Measurements from ENCODE around the gene CARD19. TPM values are rescaled to one million over a fixed set of nuclear protein-coding genes. Genes with fewer than 3 reads are reported as not detected.

CARD19 gene
- total and polyA plus RNA-seq, 4 donors, result 47.7 to 92.3 (median 65.3) TPM

DNA sequence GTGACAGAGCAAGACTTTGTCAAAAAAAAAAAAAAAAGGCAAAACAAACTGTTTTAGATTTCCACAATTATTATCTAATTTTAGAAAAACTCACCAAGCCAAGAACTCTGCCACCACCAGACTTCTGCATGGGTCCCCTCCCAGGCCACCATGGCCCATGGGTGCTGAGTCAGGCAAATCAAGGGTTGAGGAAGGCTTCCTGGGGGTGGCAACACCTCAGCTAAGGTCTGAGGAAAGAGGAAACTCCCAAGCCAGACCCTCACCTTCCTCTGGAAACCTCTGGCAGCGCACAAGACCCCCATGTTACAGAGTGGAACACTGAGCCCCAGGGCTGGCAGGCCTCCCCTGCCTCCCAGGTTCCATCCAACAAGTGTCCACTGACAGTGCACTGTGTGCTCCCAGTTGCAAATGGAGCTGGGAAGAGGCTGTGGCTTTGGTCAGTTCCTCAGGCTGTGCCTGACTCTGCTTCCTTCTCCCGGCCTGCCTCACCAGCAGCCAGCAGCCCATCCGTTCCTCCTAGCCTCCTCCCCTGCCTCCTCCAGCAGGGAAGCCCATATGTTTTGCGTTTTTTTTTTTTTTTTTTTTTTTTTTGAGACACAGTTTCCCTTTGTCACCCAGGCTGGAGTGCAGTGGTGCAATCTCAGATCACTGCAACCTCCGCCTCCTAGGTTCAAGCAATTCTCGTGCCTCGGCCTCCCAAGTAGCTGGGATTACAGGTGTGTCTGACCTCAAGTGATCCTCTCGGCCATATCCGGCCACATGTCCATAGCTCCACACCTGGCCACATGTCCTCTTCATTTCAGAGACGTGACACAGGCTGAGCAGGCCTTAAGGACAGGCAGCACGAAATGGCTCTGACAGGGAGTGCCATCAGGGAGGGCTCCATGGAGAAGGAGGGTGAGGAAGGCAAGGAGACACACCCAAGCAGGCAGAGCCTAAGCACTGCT lies 41.0 kb upstream of the CARD19 start:
- WGBS, 2 donors, result 83 to 89% methylated on average over 11 of the region's 11 CpGs
- Histone ChIP-seq H3K9me3 (ENCODE audit: control insufficient read depth, low read length) (no peaks in the 10 kb centered on the region), H3K4me3 (ENCODE audit: low read length in 2 of 2) (no peak overlapping the region), H3K36me3 (ENCODE audit: control insufficient read depth in 1 of 2, insufficient read depth in 2 of 2, low read length in 1 of 2) (no peaks in the 10 kb centered on the region), H3K27ac (ENCODE audit: low read depth in 1 of 2, low read length in 2 of 2) (peak overlapping the region in 1 of 2 donors; percentile 83), H3K4me1 (ENCODE audit: control insufficient read depth in 1 of 2, insufficient read depth in 2 of 2, low read length in 2 of 2) (peaks cover 0 to 5% of the 10 kb centered on the region in 2 donors), H3K27me3 (ENCODE audit: control insufficient read depth in 1 of 2, insufficient read depth in 2 of 2, low read length in 1 of 2) (no peaks in the 10 kb centered on the region)
- ATAC-seq (ENCODE audit: low FRiP score), result no peak
- DNase-seq, result no peak
- intact Hi-C loops (cut with DNase I), result loop anchor here (5.0 to 10.0 kb wide), 3 partner anchors 42 to 180 kb away; partner anchors contain the start of genes CARD19 (in 1 of the 2) and ZNF484 (in 1 of the 2)

DNA sequence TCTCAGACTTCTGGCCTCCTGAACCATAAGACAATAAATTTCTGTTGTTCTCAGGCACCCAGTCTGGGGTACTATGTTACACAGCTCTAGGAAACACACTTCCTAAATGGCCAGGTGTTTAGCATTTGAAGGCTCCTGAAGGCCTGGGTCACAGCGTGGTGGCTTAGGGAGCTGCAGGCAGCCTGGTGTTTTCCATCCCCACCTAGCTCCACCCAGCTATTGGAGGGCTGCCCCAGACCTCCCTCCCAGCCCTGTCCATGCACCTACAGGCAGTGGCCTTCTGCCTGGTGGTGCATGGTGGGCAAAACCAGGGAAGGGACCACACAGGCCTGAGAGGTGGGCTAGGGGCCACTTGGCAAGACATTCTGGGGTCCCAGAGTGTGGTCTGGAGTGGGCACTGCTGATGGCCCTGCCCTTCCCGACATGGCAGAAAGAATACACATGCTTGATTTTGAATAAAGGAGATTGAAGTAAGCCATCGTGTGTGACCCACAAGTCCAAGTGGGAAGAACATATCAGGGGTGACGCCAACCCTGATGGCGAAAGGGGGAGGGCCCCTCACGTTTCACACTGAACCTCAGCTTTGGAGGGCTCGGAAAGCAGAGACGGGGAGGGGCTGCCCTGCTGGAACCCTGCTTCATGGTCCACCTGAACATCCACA lies 38.8 kb upstream of the CARD19 start:
- DNase-seq (no peak), ATAC-seq (ENCODE audit: low FRiP score) (no peak)
- intact Hi-C loops (cut with DNase I), result loop anchor here in 1 of 2 donors (10.0 kb wide), 1 partner anchor 182 kb away; the partner anchor contains the start of gene ZNF484
- Histone ChIP-seq H3K9me3 (ENCODE audit: control insufficient read depth, low read length) (no peaks in the 10 kb centered on the region), H3K27ac (ENCODE audit: low read depth in 1 of 2, low read length in 2 of 2) (no peak overlapping the region), H3K27me3 (ENCODE audit: control insufficient read depth in 1 of 2, insufficient read depth in 2 of 2, low read length in 1 of 2) (no peaks in the 10 kb centered on the region), H3K4me3 (ENCODE audit: low read length in 2 of 2) (no peak overlapping the region), H3K36me3 (ENCODE audit: control insufficient read depth in 1 of 2, insufficient read depth in 2 of 2, low read length in 1 of 2) (no peaks in the 10 kb centered on the region), H3K4me1 (ENCODE audit: control insufficient read depth in 1 of 2, insufficient read depth in 2 of 2, low read length in 2 of 2) (peaks cover 0 to 3% of the 10 kb centered on the region in 2 donors)
- 79 to 90% methylated on average over 8 of the region's 8 CpGs for WGBS, 2 donors

DNA sequence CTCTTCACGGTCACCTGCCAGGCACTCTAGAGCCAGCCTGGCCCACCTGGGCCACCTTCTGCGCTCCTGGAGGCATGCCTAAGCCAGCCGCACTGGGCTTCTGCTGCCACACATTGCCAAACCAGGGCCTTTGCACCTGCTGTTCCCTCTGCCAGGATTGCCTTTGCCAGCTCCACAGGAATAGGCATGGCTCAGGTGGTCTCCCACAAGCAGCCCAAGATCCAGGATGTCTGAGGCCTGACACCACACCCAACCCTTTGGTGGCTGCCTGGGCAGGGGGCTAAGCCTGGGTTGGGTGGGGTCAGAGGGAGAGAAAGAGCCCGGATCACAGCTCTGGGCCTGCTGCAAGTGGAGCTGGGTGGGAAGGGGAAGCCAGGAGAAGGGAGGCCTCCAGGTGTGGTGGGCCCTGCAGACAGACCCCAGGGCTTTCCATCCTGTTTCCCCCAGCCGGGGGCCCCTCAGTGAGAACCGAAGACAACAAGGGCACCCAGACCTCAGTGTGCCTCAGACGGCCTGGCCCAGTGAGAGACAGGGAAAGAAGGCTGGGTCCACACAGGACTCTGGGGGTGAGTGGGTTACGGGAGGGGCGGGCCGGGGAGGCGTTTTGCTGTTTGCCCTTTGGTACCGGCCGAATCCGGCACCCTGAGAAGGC lies 38.2 kb upstream of the CARD19 start:
- H3K36me3 ChIP-seq (ENCODE audit: control insufficient read depth in 1 of 2, insufficient read depth in 2 of 2, low read length in 1 of 2), result no peaks in the 10 kb centered on the region
- no peaks in the 10 kb centered on the region for H3K9me3 ChIP-seq (ENCODE audit: control insufficient read depth, low read length)
- H3K27ac ChIP-seq (ENCODE audit: low read depth in 1 of 2, low read length in 2 of 2), result peak overlapping the region in 1 of 2 donors; percentile 46
- ATAC-seq (ENCODE audit: low FRiP score) (peak; percentile 6), DNase-seq (no peak)
- no peaks in the 10 kb centered on the region for H3K4me1 ChIP-seq (ENCODE audit: control insufficient read depth in 1 of 2, insufficient read depth in 2 of 2, low read length in 2 of 2)
- intact Hi-C loops (cut with DNase I), result loop anchor here in 1 of 2 donors (10.0 kb wide), 1 partner anchor 183 kb away; the partner anchor contains the start of gene ZNF484
- WGBS, 2 donors, result 53 to 57% methylated on average over 12 to 14 of the region's 14 CpGs
- H3K27me3 ChIP-seq (ENCODE audit: control insufficient read depth in 1 of 2, insufficient read depth in 2 of 2, low read length in 1 of 2), result no peaks in the 10 kb centered on the region
- H3K4me3 ChIP-seq (ENCODE audit: low read length in 2 of 2), result no peak overlapping the region

DNA sequence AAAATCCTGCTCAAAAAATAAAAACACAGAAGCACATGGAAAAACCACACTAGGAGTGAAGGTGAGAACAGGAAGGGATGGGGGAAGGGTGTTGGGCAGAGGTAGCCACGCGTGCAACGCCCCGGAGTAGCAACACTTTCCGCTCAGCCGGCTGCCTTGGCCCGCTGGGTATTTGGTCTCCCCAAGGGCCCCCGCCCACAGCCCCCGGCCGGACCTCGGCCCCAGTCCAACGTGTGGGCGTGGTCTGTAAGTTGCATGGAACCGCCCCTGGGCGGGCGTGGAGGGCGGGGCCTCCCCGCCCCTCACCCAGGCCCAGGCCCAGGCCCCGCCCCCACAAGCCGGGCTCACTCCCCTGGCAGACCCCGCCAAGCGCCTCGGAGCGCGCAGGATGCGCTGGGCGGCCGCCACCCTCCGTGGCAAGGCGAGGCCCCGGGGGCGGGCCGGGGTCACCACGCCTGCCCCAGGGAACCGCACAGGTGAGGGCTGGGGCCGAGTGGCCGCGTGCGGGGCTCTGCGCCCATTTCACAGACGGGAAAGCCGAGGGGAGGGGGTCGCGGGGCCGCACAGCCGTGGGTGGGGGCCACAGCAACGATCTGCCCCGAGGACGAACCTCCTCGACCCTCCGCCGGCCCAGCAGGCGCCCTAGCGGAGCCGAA lies 37.5 kb upstream of the CARD19 start, which contains the start of gene SUSD3:
TSS of gene SUSD3 (plus strand) at position 347 of the 656 bp plus-strand sequence. CDS start at position 389, 42 bp downstream.
- ATAC-seq (ENCODE audit: low FRiP score) (peak; percentile 78), DNase-seq (peak; percentile 80 to 92)
- no peaks in the 10 kb centered on the region for H3K36me3 ChIP-seq (ENCODE audit: control insufficient read depth in 1 of 2, insufficient read depth in 2 of 2, low read length in 1 of 2)
- no peaks in the 10 kb centered on the region for H3K27me3 ChIP-seq (ENCODE audit: control insufficient read depth in 1 of 2, insufficient read depth in 2 of 2, low read length in 1 of 2)
- H3K4me3 ChIP-seq (ENCODE audit: low read length in 2 of 2), result peak within 1 kb of the TSS; percentile 45 to 51
- no peaks in the 10 kb centered on the region for H3K4me1 ChIP-seq (ENCODE audit: control insufficient read depth in 1 of 2, insufficient read depth in 2 of 2, low read length in 2 of 2)
- WGBS, 2 donors, result 3% methylated on average over 39 to 55 of the region's 55 CpGs
- intact Hi-C loops (cut with DNase I), result loop anchor here in 1 of 2 donors (10.0 kb wide), 1 partner anchor 184 kb away; the partner anchor contains the start of gene ZNF484
- peak within 1 kb of the TSS in 1 of 2 donors; percentile 46 for H3K27ac ChIP-seq (ENCODE audit: low read depth in 1 of 2, low read length in 2 of 2)
- H3K9me3 ChIP-seq (ENCODE audit: control insufficient read depth, low read length), result no peaks in the 10 kb centered on the region

DNA sequence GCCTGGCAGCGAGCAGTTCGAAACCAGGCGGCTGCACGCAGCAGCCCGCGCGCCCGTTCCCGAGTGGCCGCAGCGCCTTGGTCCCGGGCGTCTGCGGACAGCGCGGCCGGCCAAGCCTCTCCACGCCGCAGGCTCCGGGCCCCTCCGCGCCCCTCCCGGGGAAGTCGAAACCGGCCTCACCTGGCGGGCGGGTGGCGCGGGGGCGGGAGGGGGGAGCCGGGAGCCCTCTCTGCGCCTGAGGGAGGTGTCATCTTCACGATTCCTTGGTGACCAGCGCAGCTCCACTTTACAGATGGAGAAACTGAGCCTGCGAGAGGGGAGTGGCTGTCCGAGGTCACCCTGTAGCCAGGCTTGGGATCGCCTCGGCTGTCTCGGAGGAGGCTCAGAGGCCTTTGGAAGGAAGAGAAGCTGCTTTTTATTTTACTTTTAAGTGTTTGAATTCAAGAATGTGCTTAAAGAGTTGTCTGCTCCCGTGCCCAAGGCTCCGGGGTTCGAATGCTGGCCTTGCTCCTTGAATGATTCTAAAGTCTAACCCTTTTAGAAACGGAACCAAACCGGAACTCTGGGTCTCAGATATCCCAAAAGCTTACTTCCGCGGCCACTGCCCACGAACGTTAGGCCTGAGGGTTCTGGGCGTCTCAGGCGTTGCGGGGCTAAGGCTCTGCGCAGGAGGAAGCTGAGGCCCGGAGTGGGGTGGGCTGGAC lies 36.9 kb upstream of the CARD19 start:
- H3K4me1 ChIP-seq (ENCODE audit: control insufficient read depth in 1 of 2, insufficient read depth in 2 of 2, low read length in 2 of 2), result no peaks in the 10 kb centered on the region

DNA sequence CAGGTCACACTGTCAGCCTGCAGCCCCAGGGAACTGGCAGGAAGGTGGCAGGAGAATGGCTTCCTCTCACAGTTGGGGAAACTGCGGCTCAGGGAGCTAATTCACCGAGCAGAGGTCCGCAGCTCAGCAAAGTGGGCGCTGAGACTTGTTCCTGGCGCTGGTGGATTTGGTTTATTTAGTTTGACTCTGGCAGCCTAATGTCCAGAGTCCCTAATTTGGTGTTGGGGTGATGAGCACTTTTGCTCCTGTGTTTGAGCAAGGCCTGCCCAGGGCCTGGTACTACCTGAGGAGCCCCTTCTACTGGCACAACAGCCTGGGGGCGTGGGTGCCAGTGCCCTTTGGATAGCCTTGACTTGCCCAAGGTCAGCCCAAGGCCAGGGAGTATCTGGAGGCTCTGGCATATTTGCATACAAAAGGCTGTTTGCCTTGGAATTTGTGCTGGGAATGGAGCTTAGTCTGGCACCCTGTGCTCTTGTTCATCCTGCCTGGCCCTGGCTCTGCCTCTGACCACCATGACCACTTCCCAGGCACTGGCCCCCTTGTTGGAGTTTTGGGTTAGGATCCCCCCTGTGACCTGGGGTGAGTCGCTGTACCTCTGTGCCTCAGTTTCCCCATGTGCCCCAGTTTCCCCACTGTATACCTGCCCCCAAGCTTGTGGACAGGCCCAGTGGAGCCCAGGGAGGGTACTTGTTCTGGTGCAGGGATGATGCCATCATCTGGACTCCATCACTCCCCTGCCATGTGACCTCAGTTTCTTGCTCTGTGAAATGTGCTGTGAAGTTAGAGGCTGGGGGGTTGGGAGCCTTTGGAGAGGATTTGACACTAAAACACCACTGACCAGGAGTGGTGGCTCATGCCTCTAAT lies 36.1 kb upstream of the CARD19 start:
- Histone ChIP-seq H3K27ac (ENCODE audit: low read depth in 1 of 2, low read length in 2 of 2) (peak overlapping the region in 1 of 2 donors; percentile 7), H3K4me1 (ENCODE audit: control insufficient read depth in 1 of 2, insufficient read depth in 2 of 2, low read length in 2 of 2) (no peaks in the 10 kb centered on the region), H3K27me3 (ENCODE audit: control insufficient read depth in 1 of 2, insufficient read depth in 2 of 2, low read length in 1 of 2) (no peaks in the 10 kb centered on the region), H3K9me3 (ENCODE audit: control insufficient read depth, low read length) (no peaks in the 10 kb centered on the region), H3K4me3 (ENCODE audit: low read length in 2 of 2) (no peak overlapping the region), H3K36me3 (ENCODE audit: control insufficient read depth in 1 of 2, insufficient read depth in 2 of 2, low read length in 1 of 2) (no peaks in the 10 kb centered on the region)
- 69 to 71% methylated on average over 7 of the region's 7 CpGs for WGBS, 2 donors
- intact Hi-C loops (cut with DNase I), result loop anchor here in 1 of 2 donors (10.0 kb wide), 1 partner anchor 185 kb away; the partner anchor contains the start of gene ZNF484
- no peak for ATAC-seq (ENCODE audit: low FRiP score)
- DNase-seq, result no peak

More for the DNA sequence above, 36.9 kb upstream of the CARD19 start:
- no peaks in the 10 kb centered on the region for H3K9me3 ChIP-seq (ENCODE audit: control insufficient read depth, low read length)
- DNase-seq (no peak), ATAC-seq (ENCODE audit: low FRiP score) (no peak)
- no peaks in the 10 kb centered on the region for H3K36me3 ChIP-seq (ENCODE audit: control insufficient read depth in 1 of 2, insufficient read depth in 2 of 2, low read length in 1 of 2)
- H3K27ac ChIP-seq (ENCODE audit: low read depth in 1 of 2, low read length in 2 of 2), result no peak overlapping the region
- 47 to 59% methylated on average over 38 to 53 of the region's 53 CpGs for WGBS, 2 donors
- peak overlapping the region; percentile 45 to 51 for H3K4me3 ChIP-seq (ENCODE audit: low read length in 2 of 2)
- no peaks in the 10 kb centered on the region for H3K27me3 ChIP-seq (ENCODE audit: control insufficient read depth in 1 of 2, insufficient read depth in 2 of 2, low read length in 1 of 2)
- intact Hi-C loops (cut with DNase I), result loop anchor here in 1 of 2 donors (10.0 kb wide), 1 partner anchor 184 kb away; the partner anchor contains the start of gene ZNF484

DNA sequence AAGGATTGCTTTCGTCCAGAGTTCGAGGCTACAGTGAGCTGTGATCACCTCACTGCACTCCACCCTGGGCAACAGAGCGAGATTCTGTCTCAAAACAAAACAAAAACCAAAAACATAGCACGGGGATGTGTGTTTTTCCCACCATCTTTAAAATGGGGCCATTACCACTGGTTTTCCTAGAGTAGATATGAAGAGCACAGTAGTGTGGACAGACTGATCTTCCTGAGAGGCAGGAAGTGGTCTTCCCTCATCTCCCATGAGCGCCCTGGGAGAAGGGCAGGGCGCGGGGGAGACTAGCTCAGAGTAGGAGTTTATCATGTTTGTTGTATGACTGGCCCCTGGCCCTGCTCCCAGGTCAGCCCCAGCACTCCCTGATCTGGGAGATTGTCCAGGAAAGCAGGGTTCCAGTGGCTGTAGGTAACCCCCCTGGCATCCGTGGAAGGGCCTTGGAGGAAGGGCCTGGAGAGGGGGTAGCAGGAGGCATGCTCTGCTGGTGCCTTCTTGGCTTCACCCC lies 35.2 kb upstream of the CARD19 start:
- no peaks in the 10 kb centered on the region for H3K4me1 ChIP-seq (ENCODE audit: control insufficient read depth in 1 of 2, insufficient read depth in 2 of 2, low read length in 2 of 2)
- intact Hi-C loops (cut with DNase I), result no loop called here
- no peaks in the 10 kb centered on the region for H3K27me3 ChIP-seq (ENCODE audit: control insufficient read depth in 1 of 2, insufficient read depth in 2 of 2, low read length in 1 of 2)
- no peak overlapping the region for H3K27ac ChIP-seq (ENCODE audit: low read depth in 1 of 2, low read length in 2 of 2)
- WGBS, 2 donors, result 54 to 65% methylated on average over 8 of the region's 8 CpGs
- no peaks in the 10 kb centered on the region for H3K36me3 ChIP-seq (ENCODE audit: control insufficient read depth in 1 of 2, insufficient read depth in 2 of 2, low read length in 1 of 2)
- H3K4me3 ChIP-seq (ENCODE audit: low read length in 2 of 2), result no peak overlapping the region
- DNase-seq (no peak), ATAC-seq (ENCODE audit: low FRiP score) (no peak)
- no peaks in the 10 kb centered on the region for H3K9me3 ChIP-seq (ENCODE audit: control insufficient read depth, low read length)

Data from aorta (tissue), 5 donors.